ENCODE results near the gene C2CD3.

GRCh38 chr11:73965764-73966121 is 205.1 kb downstream of the C2CD3 start:
- TF ChIP-seq, protein P1, sequence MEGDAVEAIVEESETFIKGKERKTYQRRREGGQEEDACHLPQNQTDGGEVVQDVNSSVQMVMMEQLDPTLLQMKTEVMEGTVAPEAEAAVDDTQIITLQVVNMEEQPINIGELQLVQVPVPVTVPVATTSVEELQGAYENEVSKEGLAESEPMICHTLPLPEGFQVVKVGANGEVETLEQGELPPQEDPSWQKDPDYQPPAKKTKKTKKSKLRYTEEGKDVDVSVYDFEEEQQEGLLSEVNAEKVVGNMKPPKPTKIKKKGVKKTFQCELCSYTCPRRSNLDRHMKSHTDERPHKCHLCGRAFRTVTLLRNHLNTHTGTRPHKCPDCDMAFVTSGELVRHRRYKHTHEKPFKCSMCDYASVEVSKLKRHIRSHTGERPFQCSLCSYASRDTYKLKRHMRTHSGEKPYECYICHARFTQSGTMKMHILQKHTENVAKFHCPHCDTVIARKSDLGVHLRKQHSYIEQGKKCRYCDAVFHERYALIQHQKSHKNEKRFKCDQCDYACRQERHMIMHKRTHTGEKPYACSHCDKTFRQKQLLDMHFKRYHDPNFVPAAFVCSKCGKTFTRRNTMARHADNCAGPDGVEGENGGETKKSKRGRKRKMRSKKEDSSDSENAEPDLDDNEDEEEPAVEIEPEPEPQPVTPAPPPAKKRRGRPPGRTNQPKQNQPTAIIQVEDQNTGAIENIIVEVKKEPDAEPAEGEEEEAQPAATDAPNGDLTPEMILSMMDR (IDR thresholded peaks at IDR 0.05; ENCODE audit: insufficient read depth, low read depth, low read length) = no peak
- TF ChIP-seq EZH2 (IDR thresholded peaks at IDR 0.05; ENCODE audit: insufficient read depth, low read length) = no peak

Data from astrocyte (in vitro differentiated cells and primary cell).